Glutamatergic neuron (in vitro differentiated cells): Measurements from ENCODE around the gene AMZ1. TPM values are rescaled to one million over a fixed set of nuclear protein-coding genes. Genes with fewer than 3 reads are reported as not detected.
A peak's percentile ranks its signal among the peaks of the same experiment; 100 is the strongest.

Source experiments
- DNase-seq: peaks from one replicate; pipeline ENCODE4 v3.0.0; 2022
- H3K27ac Mint-ChIP-seq: one replicate; pipeline ENCODE4 v1.8.0; 2020; ENCODE audit warnings: mild to moderate bottlenecking, mixed read lengths, inconsistent platforms; ENCODE audit not compliant: unreplicated experiment
- H3K27me3 Mint-ChIP-seq: one replicate; pipeline ENCODE4 v1.8.0; 2020; ENCODE audit warnings: mild to moderate bottlenecking, moderate library complexity, mixed read lengths, inconsistent platforms; ENCODE audit not compliant: unreplicated experiment
- H3K36me3 Mint-ChIP-seq: one replicate; pipeline ENCODE4 v1.8.0; 2020; ENCODE audit warnings: mild to moderate bottlenecking, mixed read lengths, inconsistent platforms; ENCODE audit not compliant: unreplicated experiment
- H3K4me1 Mint-ChIP-seq: one replicate; pipeline ENCODE4 v1.8.0; 2020; ENCODE audit warnings: mild to moderate bottlenecking, low read depth, mixed read lengths, inconsistent platforms; ENCODE audit not compliant: unreplicated experiment
- H3K4me3 Mint-ChIP-seq: one replicate; pipeline ENCODE4 v1.8.0; 2020; ENCODE audit warnings: mild to moderate bottlenecking, mixed read lengths, inconsistent platforms; ENCODE audit not compliant: unreplicated experiment
- H3K9me3 Mint-ChIP-seq: one replicate; pipeline ENCODE4 v1.8.0; 2020; ENCODE audit warnings: mild to moderate bottlenecking, moderate library complexity, mixed read lengths, inconsistent platforms; ENCODE audit not compliant: unreplicated experiment
- total RNA-seq: library from RNA; stranded (reverse); fragmentation: NEBNext Ultra II Directional; extraction: Animal tissue kit (Norgen Biotek cat#: 25700); gene quantifications from one replicate; pipeline ENCODE4 v1.2.1, GENCODE V29; 2021; ENCODE audit not compliant: unreplicated experiment
- TF ChIP-seq, protein P1 (sequence below): fragments of 200-600 bp; sonication (generic); IDR thresholded peaks from one replicate; pipeline ENCODE4 v1.5.0; 2021; ENCODE audit not compliant: partially characterized antibody, unreplicated experiment

Gene AMZ1
- total RNA-seq, 1 donor from 2014 or later: 0.15 TPM

DNA sequence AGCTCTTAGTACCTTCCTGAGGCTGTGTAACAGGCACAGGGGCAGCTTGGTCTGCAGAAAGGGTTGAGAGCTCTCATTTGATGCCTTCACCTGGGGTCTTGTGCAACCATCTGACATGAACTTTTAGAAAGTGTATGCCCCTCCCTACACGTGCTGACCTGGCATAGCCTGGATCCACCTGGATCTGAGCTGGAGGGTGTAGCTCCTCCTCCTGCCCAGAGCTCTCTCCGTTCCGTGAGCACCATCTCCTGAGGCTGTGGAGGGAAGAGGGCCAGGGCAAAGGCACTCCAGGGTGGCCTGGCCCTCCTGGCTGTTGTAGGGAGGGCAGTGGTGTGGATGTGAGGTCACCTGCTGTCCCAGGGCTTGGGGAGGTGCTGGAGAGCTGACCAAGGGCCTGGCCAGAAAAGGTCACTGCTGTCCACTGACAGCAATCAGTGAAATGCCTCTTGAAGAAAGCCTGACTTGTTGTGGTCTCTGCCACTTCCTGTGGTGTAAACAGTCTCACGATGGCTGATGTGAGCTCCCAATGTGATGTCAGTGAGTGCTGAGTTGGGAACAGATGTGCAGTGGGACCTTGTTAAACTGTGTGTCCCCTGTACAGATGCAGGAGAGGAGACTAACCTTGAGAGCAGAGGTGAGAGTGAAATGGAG lies 23.0 kb downstream of the AMZ1 start:
- no peak for DNase-seq
- Mint-ChIP-seq H3K36me3 (no peaks in the 10 kb centered on the region), H3K27me3 (peaks cover 11% of the 10 kb centered on the region), H3K4me3 (no peak overlapping the region), H3K9me3 (peaks cover 6% of the 10 kb centered on the region), H3K27ac (no peak overlapping the region), H3K4me1 (peaks cover 26% of the 10 kb centered on the region)
- TF ChIP-seq, protein P1, sequence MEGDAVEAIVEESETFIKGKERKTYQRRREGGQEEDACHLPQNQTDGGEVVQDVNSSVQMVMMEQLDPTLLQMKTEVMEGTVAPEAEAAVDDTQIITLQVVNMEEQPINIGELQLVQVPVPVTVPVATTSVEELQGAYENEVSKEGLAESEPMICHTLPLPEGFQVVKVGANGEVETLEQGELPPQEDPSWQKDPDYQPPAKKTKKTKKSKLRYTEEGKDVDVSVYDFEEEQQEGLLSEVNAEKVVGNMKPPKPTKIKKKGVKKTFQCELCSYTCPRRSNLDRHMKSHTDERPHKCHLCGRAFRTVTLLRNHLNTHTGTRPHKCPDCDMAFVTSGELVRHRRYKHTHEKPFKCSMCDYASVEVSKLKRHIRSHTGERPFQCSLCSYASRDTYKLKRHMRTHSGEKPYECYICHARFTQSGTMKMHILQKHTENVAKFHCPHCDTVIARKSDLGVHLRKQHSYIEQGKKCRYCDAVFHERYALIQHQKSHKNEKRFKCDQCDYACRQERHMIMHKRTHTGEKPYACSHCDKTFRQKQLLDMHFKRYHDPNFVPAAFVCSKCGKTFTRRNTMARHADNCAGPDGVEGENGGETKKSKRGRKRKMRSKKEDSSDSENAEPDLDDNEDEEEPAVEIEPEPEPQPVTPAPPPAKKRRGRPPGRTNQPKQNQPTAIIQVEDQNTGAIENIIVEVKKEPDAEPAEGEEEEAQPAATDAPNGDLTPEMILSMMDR: no peak

DNA sequence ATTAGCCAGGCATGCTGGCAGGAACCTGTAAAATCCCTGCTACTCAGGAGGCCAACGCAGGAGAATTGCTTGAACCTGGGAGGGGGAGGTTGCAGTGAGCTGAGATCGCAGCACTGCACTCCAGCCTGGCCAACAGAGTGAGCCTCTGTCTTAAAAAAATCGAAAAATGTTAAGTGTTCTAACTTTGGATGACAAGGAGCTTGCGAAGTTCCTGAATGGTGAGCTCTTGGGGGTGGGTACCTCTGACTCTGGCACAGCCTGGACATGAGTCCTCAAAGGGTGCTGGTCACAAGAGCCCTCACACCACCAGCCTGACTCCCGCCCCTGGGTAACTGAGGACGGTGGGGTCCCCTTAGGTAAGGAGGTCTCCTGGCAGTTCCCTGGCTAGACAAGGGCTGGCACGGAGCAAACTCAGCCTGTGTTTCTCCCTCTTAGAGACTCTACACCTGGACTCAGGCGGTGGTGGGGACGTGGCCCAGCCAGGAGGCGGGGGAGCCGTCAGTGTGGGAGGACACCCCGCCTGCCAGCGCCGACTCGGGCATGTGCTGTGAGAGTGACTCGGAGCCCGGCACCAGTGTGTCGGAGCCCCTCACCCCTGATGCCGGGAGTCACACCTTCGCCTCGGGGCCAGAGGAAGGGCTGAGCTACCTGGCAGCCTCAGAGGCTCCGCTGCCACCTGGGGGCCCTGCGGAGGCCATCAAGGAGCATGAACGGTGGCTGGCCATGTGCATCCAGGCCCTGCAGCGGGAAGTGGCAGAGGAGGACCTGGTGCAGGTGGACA lies 24.1 kb downstream of the AMZ1 start:
- TF ChIP-seq, protein P1: no peak
- Mint-ChIP-seq H3K27ac (no peak overlapping the region), H3K9me3 (peaks cover 8% of the 10 kb centered on the region), H3K27me3 (peaks cover 5% of the 10 kb centered on the region), H3K36me3 (no peaks in the 10 kb centered on the region), H3K4me1 (peaks cover 33% of the 10 kb centered on the region), H3K4me3 (no peak overlapping the region)
- DNase-seq: no peak

DNA sequence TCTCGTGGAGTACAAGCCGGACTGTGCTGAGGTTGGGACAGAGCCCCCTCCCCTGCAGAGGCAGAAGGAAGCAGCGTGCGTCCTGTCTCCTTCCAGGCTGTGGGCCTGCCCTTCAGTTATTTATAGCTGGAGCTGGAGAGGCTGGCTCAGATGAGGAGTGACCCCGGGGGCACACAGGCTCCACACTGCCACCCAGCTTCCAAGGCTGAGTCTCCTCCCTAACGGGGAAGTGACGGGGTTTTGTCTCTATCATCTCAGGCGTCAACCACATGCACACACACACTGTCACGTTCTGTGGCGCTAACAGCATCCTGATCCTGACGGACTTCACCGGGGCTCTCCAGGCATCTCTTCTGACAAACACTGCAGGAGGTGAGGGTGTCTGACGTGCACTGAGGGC lies 25.4 kb downstream of the AMZ1 start:
- H3K36me3 Mint-ChIP-seq: no peaks in the 10 kb centered on the region
- TF ChIP-seq, protein P1: no peak
- peaks cover 31% of the 10 kb centered on the region for H3K4me1 Mint-ChIP-seq
- H3K9me3 Mint-ChIP-seq: peaks cover 6% of the 10 kb centered on the region
- DNase-seq: no peak
- H3K27ac Mint-ChIP-seq: no peak overlapping the region
- no peak overlapping the region for H3K4me3 Mint-ChIP-seq
- peaks cover 7% of the 10 kb centered on the region for H3K27me3 Mint-ChIP-seq

DNA sequence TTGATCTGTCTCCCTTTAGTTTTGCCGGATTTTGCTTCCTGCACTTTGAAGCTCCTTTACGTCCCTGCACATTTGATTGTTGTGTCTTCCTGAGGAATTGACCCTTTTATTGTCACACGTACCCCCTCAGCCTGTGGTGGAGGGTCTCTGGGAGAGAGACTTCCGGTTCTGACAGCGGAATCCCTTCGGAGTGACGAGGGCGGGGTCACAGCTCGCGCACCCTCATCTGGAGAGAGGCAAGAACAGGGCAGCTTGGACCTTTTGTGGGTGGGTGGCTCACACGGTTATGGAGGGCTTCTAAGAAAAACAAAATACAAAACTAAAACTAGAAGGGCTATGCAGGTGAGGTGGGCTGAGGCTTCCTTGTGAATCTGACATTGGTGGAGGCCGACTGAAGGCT lies 26.0 kb downstream of the AMZ1 start:
- no peaks in the 10 kb centered on the region for H3K36me3 Mint-ChIP-seq
- TF ChIP-seq, protein P1: no peak
- H3K4me1 Mint-ChIP-seq: peaks cover 31% of the 10 kb centered on the region
- peaks cover 7% of the 10 kb centered on the region for H3K27me3 Mint-ChIP-seq
- DNase-seq: no peak
- no peak overlapping the region for H3K4me3 Mint-ChIP-seq
- H3K27ac Mint-ChIP-seq: peak overlapping the region; percentile 14
- peaks cover 6% of the 10 kb centered on the region for H3K9me3 Mint-ChIP-seq

DNA sequence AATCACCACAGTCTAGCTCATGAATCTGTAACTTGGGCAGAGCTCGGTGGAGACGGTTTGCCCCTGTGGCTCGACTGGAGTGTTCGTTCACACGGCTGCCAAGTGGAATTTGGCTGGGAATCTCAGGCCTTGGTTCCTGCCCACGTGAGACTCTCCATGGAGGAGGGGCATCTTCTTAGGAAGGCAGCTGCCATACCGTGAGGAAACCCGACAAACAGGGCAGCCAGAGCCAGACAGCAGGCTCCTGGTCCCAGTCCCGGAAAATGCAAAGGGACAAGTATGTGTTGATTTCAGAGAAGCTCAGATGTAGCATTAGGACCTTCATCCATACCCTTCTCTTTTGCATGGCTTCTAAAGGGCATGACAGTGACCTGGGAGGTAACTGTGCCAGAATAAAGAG lies 26.6 kb downstream of the AMZ1 start:
- Mint-ChIP-seq H3K27me3 (peaks cover 7% of the 10 kb centered on the region), H3K36me3 (no peaks in the 10 kb centered on the region), H3K27ac (no peak overlapping the region), H3K4me1 (peaks cover 34% of the 10 kb centered on the region), H3K9me3 (peaks cover 6% of the 10 kb centered on the region), H3K4me3 (no peak overlapping the region)
- TF ChIP-seq, protein P1: no peak
- no peak for DNase-seq
